ENCODE results near the gene ZGPAT.

GRCh38 chr20:63750807-63751470 is 43.1 kb downstream of the ZGPAT start:
- TF ChIP-seq, protein P1, sequence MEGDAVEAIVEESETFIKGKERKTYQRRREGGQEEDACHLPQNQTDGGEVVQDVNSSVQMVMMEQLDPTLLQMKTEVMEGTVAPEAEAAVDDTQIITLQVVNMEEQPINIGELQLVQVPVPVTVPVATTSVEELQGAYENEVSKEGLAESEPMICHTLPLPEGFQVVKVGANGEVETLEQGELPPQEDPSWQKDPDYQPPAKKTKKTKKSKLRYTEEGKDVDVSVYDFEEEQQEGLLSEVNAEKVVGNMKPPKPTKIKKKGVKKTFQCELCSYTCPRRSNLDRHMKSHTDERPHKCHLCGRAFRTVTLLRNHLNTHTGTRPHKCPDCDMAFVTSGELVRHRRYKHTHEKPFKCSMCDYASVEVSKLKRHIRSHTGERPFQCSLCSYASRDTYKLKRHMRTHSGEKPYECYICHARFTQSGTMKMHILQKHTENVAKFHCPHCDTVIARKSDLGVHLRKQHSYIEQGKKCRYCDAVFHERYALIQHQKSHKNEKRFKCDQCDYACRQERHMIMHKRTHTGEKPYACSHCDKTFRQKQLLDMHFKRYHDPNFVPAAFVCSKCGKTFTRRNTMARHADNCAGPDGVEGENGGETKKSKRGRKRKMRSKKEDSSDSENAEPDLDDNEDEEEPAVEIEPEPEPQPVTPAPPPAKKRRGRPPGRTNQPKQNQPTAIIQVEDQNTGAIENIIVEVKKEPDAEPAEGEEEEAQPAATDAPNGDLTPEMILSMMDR (IDR thresholded peaks at IDR 0.05) = no peak
- no peak for TF ChIP-seq POLR2A (IDR thresholded peaks at IDR 0.05)
